ENCODE data around the gene PCK1. TPM values are rescaled to one million over a fixed set of nuclear protein-coding genes. Genes with fewer than 3 reads are reported as not detected.

PCK1 gene
- polyA plus RNA-seq, 3 donors: not detected

GRCh38 chr20:57553376-57554018, 7.4 kb upstream of the PCK1 start:
- H3K27me3 Mint-ChIP-seq (ENCODE audit: low read depth in 3 of 3): peaks cover 6 to 31% (median 9%) of the 10 kb centered on the region in 3 donors
- Histone ChIP-seq H3K9me3 (replicated peaks in 1 of 2; ENCODE audit: control insufficient read depth in 1 of 2, insufficient read depth in 1 of 2, low read length in 2 of 2) (no peaks in the 10 kb centered on the region), H3K79me2 (ENCODE audit: insufficient read depth, low read length) (no peaks in the 10 kb centered on the region), H3K4me1 (ENCODE audit: control insufficient read depth in 1 of 2, insufficient read depth in 2 of 2, low read length in 2 of 2) (no peaks in the 10 kb centered on the region), H3K27me3 (ENCODE audit: control insufficient read depth in 2 of 2, insufficient read depth in 2 of 2, low read length in 2 of 2) (no peaks in the 10 kb centered on the region), H3K4me3 (replicated peaks in 1 of 3; ENCODE audit: low read depth in 2 of 3, low read length in 3 of 3) (no peak overlapping the region), H2AFZ (ENCODE audit: insufficient read depth, low read depth, low read length, poor library complexity, severe bottlenecking) (no peak overlapping the region), H3K9ac (ENCODE audit: insufficient read depth, low read length, poor library complexity, severe bottlenecking) (no peak overlapping the region), H3K4me2 (replicated peaks; ENCODE audit: extremely low read depth, low read length, poor library complexity, severe bottlenecking) (no peak overlapping the region), H4K20me1 (ENCODE audit: insufficient read depth, low read length) (no peaks in the 10 kb centered on the region), H3K36me3 (replicated peaks in 1 of 2; ENCODE audit: control insufficient read depth in 1 of 2, insufficient read depth in 2 of 2, low read length in 2 of 2) (no peaks in the 10 kb centered on the region), H3K27ac (ENCODE audit: low read depth in 1 of 2, low read length in 2 of 2) (no peak overlapping the region)
- intact Hi-C loops (cut with micrococcal nuclease): no loop called here
- WGBS (ENCODE audit: insufficient coverage): 95% methylated on average over 6 of the region's 11 CpGs
- no peaks in the 10 kb centered on the region for H3K4me1 Mint-ChIP-seq
- H3K4me3 Mint-ChIP-seq: no peak overlapping the region
- no peaks in the 10 kb centered on the region for H3K9me3 Mint-ChIP-seq
- no peak overlapping the region for H3K27ac Mint-ChIP-seq
- DNase-seq: no peak
- no peaks in the 10 kb centered on the region for H3K36me3 Mint-ChIP-seq
- TF ChIP-seq CTCF (IDR thresholded peaks at IDR 0.05): no peak

- intact Hi-C loops (cut with micrococcal nuclease): no loop called here
- H2AFZ ChIP-seq (ENCODE audit: insufficient read depth, low read depth, low read length, poor library complexity, severe bottlenecking): no peak overlapping the region
- no peak overlapping the region for H3K27ac ChIP-seq (ENCODE audit: low read depth in 1 of 2, low read length in 2 of 2)
- H3K4me3 ChIP-seq (replicated peaks in 1 of 3; ENCODE audit: low read depth in 2 of 3, low read length in 3 of 3): no peak overlapping the region
- H3K79me2 ChIP-seq (ENCODE audit: insufficient read depth, low read length): no peaks in the 10 kb centered on the region
- Mint-ChIP-seq H3K27ac (no peak overlapping the region), H3K36me3 (no peaks in the 10 kb centered on the region), H3K4me3 (no peak overlapping the region), H3K4me1 (no peaks in the 10 kb centered on the region), H3K9me3 (no peaks in the 10 kb centered on the region), H3K27me3 (ENCODE audit: low read depth in 3 of 3) (peaks cover 3 to 30% (median 12%) of the 10 kb centered on the region in 3 donors)
- H3K9ac ChIP-seq (ENCODE audit: insufficient read depth, low read length, poor library complexity, severe bottlenecking): no peak overlapping the region
- H3K36me3 ChIP-seq (replicated peaks in 1 of 2; ENCODE audit: control insufficient read depth in 1 of 2, insufficient read depth in 2 of 2, low read length in 2 of 2): no peaks in the 10 kb centered on the region
- no peak for TF ChIP-seq CTCF (IDR thresholded peaks at IDR 0.05)
- H4K20me1 ChIP-seq (ENCODE audit: insufficient read depth, low read length): no peaks in the 10 kb centered on the region
- no peak overlapping the region for H3K4me2 ChIP-seq (replicated peaks; ENCODE audit: extremely low read depth, low read length, poor library complexity, severe bottlenecking)
- H3K4me1 ChIP-seq (ENCODE audit: control insufficient read depth in 1 of 2, insufficient read depth in 2 of 2, low read length in 2 of 2): no peaks in the 10 kb centered on the region
- no peak for DNase-seq
- H3K27me3 ChIP-seq (ENCODE audit: control insufficient read depth in 2 of 2, insufficient read depth in 2 of 2, low read length in 2 of 2): no peaks in the 10 kb centered on the region
- H3K9me3 ChIP-seq (replicated peaks in 1 of 2; ENCODE audit: control insufficient read depth in 1 of 2, insufficient read depth in 1 of 2, low read length in 2 of 2): no peaks in the 10 kb centered on the region
- 84% methylated on average over 9 of the region's 11 CpGs for WGBS (ENCODE audit: insufficient coverage)
These were observed 5.3 kb upstream of the PCK1 start for GRCh38 chr20:57555457-57556184.

Measured in CD14-positive monocyte (primary cell).